Adrenal gland (tissue), 12 donors: ENCODE data around the gene GNAO1. TPM values are rescaled to one million over a fixed set of nuclear protein-coding genes. Genes with fewer than 3 reads are reported as not detected.

Experiments used
- DNase-seq, 7 donors: peaks; one replicate each; pipeline ENCODE4 v3.0.0-alpha.2; 2019 to 2020
- H3K27ac ChIP-seq, 5 donors: fragments of 200-600 bp; sonication (generic) in 4 of 5; 1 replicate in 3 of 5; 2 replicates in 2 of 5; pipeline versions ENCODE4 v1.5.1 to v1.8.0; 2016 to 2020; ENCODE audit warnings: mild to moderate bottlenecking in 1 of 5
- H3K27me3 ChIP-seq: fragments of 200-600 bp; 2 replicates; pipeline ENCODE4 v1.8.0; 2021
- H3K36me3 ChIP-seq, 2 donors: fragments of 200-600 bp; replicated peaks in 1 of 2; 1 replicate in 1 of 2; 2 replicates in 1 of 2; pipeline versions ENCODE4 v1.5.1 to v1.8.0; 2018 to 2022
- H3K4me1 ChIP-seq, 2 donors: fragments of 200-600 bp; replicated peaks in 1 of 2; 1 replicate in 1 of 2; 2 replicates in 1 of 2; pipeline versions ENCODE4 v1.5.1 to v1.8.0; 2018 to 2021
- H3K4me3 ChIP-seq, 4 donors: fragments of 200-600 bp; sonication (generic) in 3 of 4; one replicate each; pipeline ENCODE4 v1.5.1; 2016 to 2018
- H3K9me3 ChIP-seq, 3 donors: fragments of 200-600 bp; sonication (generic) in 1 of 3; replicated peaks in 1 of 3; 1 replicate in 2 of 3; 2 replicates in 1 of 3; pipeline versions ENCODE4 v1.5.1 to v1.8.0; 2016 to 2021
- CTCF ChIP-seq, 6 experiments: fragments of 450-650 bp in 4 of 6; fragments of 200-600 bp in 2 of 6; sonication (generic) in 1 of 6; IDR thresholded peaks; 1 replicate in 5 of 6; 2 replicates in 1 of 6; pipeline versions ENCODE4 v1.5.1 to v1.8.0; 2016 to 2021; ENCODE audit warnings: antibody characterized with exemption in 6 of 6, mild to moderate bottlenecking in 2 of 6, moderate library complexity in 1 of 6
- POLR2A ChIP-seq, 2 donors: fragments of 450-650 bp; IDR thresholded peaks; one replicate each; pipeline ENCODE4 v1.6.1; 2017; ENCODE audit warnings: antibody characterized with exemption in 2 of 2, mild to moderate bottlenecking in 2 of 2, moderate library complexity in 1 of 2
- WGBS, 4 donors: extraction: QIAGEN DNeasy Blood & Tissue Kit in 2 of 4; methylation state at CpG; one replicate each; pipeline versions ENCODE4 v1.1.5 to v1.1.7; 2013 to 2017; 5-methylcytosine and 5-hydroxymethylcytosine counted together
- intact Hi-C, 2 donors: fragments of 100-400 bp; cut with DNase I; formaldehyde crosslinking; loops; one replicate each; pipeline versions ENCODE4 v1.14.1 to v1.15.0; 2022 to 2023
- polyA plus RNA-seq, 3 donors: library from polyadenylated mRNA; stranded (reverse); fragments of 200-250 nt in 2 of 3; fragments of 350-450 nt in 1 of 3; fragmentation: Illumina TruSeq in 1 of 3; extraction: RNeasy Lipid Tissue Mini Kit (QIAGEN cat#74804) in 1 of 3; gene quantifications; one replicate each; pipeline ENCODE4 v1.2.3, GENCODE V29; 2013 to 2014
- total RNA-seq, 9 donors: library from RNA; depleted of rRNA in 4 of 9; stranded (reverse); fragments of >200 nt in 4 of 9; fragments of 120-200 nt in 1 of 9; fragmentation: NEBNext Ultra II Directional in 1 of 9; extraction: Animal tissue kit (Norgen Biotek cat#: 25700) in 1 of 9; gene quantifications; one replicate each; pipeline versions ENCODE4 v1.1.0 to v1.2.4, GENCODE V29; 2013 to 2023
- donor health status: healthy with polysubstance abuse.
- donor health status: Bipolar disorder and iron deficiency.
- donor health status: DM: yes; HTN: yes; CAD: no.
- donor health status: DM: no; HTN: no; CAD: no.
- donor health status: DM: no; HTN: no; CAD: no.
- donor health status: DM: yes; HTN: yes; CAD: no.

Gene GNAO1
- total and polyA plus RNA-seq, 12 donors = 1.8 to 36.6 (median 5.9) TPM

GRCh38 chr16:56161658-56162057, 29.6 kb upstream of the GNAO1 start:
- H3K9me3 ChIP-seq = no peaks in the 10 kb centered on the region
- no peaks in the 10 kb centered on the region for H3K4me1 ChIP-seq
- DNase-seq = no peak
- no peak overlapping the region for H3K4me3 ChIP-seq
- no peaks in the 10 kb centered on the region for H3K27me3 ChIP-seq
- TF ChIP-seq POLR2A (IDR thresholded peaks at IDR 0.05) (no peak), CTCF (IDR thresholded peaks at IDR 0.05) (no peak)
- intact Hi-C loops = no loop called here
- no peaks in the 10 kb centered on the region for H3K36me3 ChIP-seq
- no peak overlapping the region for H3K27ac ChIP-seq
- 64 to 77% (median 69%) methylated on average over 4 of the region's 4 CpGs for WGBS, 4 donors

GRCh38 chr16:56163089-56163488, 28.2 kb upstream of the GNAO1 start:
- H3K36me3 ChIP-seq = no peaks in the 10 kb centered on the region
- H3K27ac ChIP-seq = no peak overlapping the region

DNA sequence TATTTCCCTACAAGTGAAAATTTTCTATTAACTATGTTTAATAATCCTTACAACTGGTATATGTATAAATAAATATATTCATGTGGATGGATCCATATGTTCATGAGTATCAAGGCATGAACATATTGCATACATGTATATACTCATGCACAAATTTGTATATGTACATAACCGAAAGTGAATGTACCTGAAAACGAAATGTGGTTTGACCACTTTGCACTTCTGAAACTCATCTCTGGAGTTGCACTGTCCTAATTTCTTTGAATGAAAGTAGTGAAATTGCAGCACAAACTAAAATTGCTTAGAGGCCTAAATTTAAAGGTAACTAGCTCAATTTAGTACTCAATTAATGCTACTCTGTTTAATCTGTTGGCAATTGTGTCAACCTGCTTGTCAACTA, 27.4 kb upstream of the GNAO1 start:
- Histone ChIP-seq H3K9me3 (no peaks in the 10 kb centered on the region), H3K27ac (no peak overlapping the region), H3K4me3 (no peak overlapping the region), H3K4me1 (no peaks in the 10 kb centered on the region), H3K27me3 (no peaks in the 10 kb centered on the region), H3K36me3 (no peaks in the 10 kb centered on the region)
- no peak for DNase-seq
- intact Hi-C loops = no loop called here
- WGBS, 4 donors = 77 to 89% (median 88%) methylated on average over 2 of the region's 2 CpGs
- no peak for TF ChIP-seq POLR2A (IDR thresholded peaks at IDR 0.05)
- TF ChIP-seq CTCF (IDR thresholded peaks at IDR 0.05) = no peak

More at GRCh38 chr16:56163089-56163488, 28.2 kb upstream of the GNAO1 start:
- no peaks in the 10 kb centered on the region for H3K9me3 ChIP-seq
- no peaks in the 10 kb centered on the region for H3K4me1 ChIP-seq
- intact Hi-C loops = no loop called here
- DNase-seq = no peak
- no peak overlapping the region for H3K4me3 ChIP-seq
- 74 to 90% (median 76%) methylated on average over 1 of the region's 1 CpG for WGBS, 4 donors
- no peaks in the 10 kb centered on the region for H3K27me3 ChIP-seq
- no peak for TF ChIP-seq POLR2A (IDR thresholded peaks at IDR 0.05)
- no peak for TF ChIP-seq CTCF (IDR thresholded peaks at IDR 0.05)

- Histone ChIP-seq H3K27ac (no peak overlapping the region), H3K36me3 (no peaks in the 10 kb centered on the region), H3K9me3 (no peaks in the 10 kb centered on the region), H3K27me3 (no peaks in the 10 kb centered on the region), H3K4me1 (no peaks in the 10 kb centered on the region), H3K4me3 (no peak overlapping the region)
- TF ChIP-seq CTCF (IDR thresholded peaks at IDR 0.05) = no peak
- TF ChIP-seq POLR2A (IDR thresholded peaks at IDR 0.05) = no peak
- intact Hi-C loops = no loop called here
- no peak for DNase-seq
Measured at GRCh38 chr16:56164636-56165035, 26.7 kb upstream of the GNAO1 start.
